Measurements from ENCODE around the gene MARF1. TPM values are rescaled to one million over a fixed set of nuclear protein-coding genes. Genes with fewer than 3 reads are reported as not detected.

Gene MARF1
- total and polyA plus RNA-seq, 9 of the 15 experiments (the other 6 are each of a cell fraction or from before 2014, with no cell fraction given), result 4.7 to 33.2 (median 11.7) TPM

DNA sequence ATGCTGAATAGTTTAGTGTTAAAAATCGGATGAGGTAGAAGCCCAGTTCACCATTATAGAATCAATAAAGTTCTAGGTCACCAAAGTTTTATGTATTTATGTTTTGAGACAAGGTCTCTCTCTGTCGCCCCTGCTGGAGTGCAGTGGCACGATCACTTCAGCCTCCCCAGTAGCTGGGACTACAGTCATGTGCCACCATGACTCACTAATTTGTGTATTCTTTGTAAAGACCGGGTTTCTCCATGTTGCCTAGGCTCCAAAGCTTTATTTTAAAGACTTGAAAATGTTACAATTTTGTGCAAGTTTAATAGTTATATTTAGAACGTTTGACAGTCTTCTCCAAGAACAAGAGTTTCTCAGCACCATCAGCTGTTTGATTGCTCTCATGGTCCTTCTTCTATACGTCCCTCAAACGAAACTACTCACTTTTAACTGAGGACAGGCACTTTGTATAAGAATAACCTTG is 39.2 kb upstream of the MARF1 start (continued):
- TF ChIP-seq, protein P1, sequence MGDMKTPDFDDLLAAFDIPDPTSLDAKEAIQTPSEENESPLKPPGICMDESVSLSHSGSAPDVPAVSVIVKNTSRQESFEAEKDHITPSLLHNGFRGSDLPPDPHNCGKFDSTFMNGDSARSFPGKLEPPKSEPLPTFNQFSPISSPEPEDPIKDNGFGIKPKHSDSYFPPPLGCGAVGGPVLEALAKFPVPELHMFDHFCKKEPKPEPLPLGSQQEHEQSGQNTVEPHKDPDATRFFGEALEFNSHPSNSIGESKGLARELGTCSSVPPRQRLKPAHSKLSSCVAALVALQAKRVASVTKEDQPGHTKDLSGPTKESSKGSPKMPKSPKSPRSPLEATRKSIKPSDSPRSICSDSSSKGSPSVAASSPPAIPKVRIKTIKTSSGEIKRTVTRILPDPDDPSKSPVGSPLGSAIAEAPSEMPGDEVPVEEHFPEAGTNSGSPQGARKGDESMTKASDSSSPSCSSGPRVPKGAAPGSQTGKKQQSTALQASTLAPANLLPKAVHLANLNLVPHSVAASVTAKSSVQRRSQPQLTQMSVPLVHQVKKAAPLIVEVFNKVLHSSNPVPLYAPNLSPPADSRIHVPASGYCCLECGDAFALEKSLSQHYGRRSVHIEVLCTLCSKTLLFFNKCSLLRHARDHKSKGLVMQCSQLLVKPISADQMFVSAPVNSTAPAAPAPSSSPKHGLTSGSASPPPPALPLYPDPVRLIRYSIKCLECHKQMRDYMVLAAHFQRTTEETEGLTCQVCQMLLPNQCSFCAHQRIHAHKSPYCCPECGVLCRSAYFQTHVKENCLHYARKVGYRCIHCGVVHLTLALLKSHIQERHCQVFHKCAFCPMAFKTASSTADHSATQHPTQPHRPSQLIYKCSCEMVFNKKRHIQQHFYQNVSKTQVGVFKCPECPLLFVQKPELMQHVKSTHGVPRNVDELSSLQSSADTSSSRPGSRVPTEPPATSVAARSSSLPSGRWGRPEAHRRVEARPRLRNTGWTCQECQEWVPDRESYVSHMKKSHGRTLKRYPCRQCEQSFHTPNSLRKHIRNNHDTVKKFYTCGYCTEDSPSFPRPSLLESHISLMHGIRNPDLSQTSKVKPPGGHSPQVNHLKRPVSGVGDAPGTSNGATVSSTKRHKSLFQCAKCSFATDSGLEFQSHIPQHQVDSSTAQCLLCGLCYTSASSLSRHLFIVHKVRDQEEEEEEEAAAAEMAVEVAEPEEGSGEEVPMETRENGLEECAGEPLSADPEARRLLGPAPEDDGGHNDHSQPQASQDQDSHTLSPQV (IDR thresholded peaks at IDR 0.05), result peak; percentile 85
- TF ChIP-seq ZNF239 (CRISPR knock-in tag; IDR thresholded peaks at IDR 0.05) (peak; percentile 28; the same call in 1 of the 2 replicates), KLF16 (IDR thresholded peaks at IDR 0.05) (peak; percentile 59; the same call in 1 of the 2 replicates), NFATC3 (IDR thresholded peaks at IDR 0.05) (no peak), TBP (optimal IDR thresholded peaks at IDR 0.05; ENCODE audit: low read depth, low read length) (peak; percentile 52), CREM (IDR thresholded peaks at IDR 0.05; ENCODE audit: low read depth) (peak; percentile 67), ARID3A (IDR thresholded peaks at IDR 0.05; ENCODE audit: borderline replicate concordance, low read depth, low read length) (0 out of 2 replicates have a peak, but pooled peaks have one; percentile 12), ZNF41 (CRISPR knock-in tag; conservative IDR thresholded peaks at IDR 0.05) (0 out of 2 replicates have a peak, but pooled peaks have one; percentile 18), SOX6 (IDR thresholded peaks at IDR 0.05) (peak; percentile 15; the same call in 1 of the 2 replicates), TEAD1 (CRISPR knock-in tag; IDR thresholded peaks at IDR 0.05) (0 out of 4 replicates have a peak, but pooled peaks of 1 of the 2 experiments have one; percentile 21), FOXK2 (conservative IDR thresholded peaks at IDR 0.05 in 1 of 2, IDR thresholded peaks at IDR 0.05 in 1 of 2; ENCODE audit: low read depth in 2 of 2) (peak; percentile 51 to 65; a peak in 3 of 4 replicates), FOXM1 (IDR thresholded peaks at IDR 0.05; ENCODE audit: low read depth) (no peak), FOXM1 (CRISPR knock-in tag; IDR thresholded peaks at IDR 0.05; ENCODE audit: low read depth) (no peak), MAFF (IDR thresholded peaks at IDR 0.05; ENCODE audit: low read length) (peak; percentile 41; the same call in 1 of the 2 replicates), ATF7 (IDR thresholded peaks at IDR 0.05) (peak; percentile 54; the same call in 1 of the 2 replicates), ZNF639 (CRISPR knock-in tag; conservative IDR thresholded peaks at IDR 0.05 in 1 of 2, IDR thresholded peaks at IDR 0.05 in 1 of 2) (peak in 1 of 2 experiments; percentile 78; a peak in 1 of 4 replicates), RB1 (IDR thresholded peaks at IDR 0.05; ENCODE audit: low read depth) (no peak)
- TF ChIP-seq, protein P2, sequence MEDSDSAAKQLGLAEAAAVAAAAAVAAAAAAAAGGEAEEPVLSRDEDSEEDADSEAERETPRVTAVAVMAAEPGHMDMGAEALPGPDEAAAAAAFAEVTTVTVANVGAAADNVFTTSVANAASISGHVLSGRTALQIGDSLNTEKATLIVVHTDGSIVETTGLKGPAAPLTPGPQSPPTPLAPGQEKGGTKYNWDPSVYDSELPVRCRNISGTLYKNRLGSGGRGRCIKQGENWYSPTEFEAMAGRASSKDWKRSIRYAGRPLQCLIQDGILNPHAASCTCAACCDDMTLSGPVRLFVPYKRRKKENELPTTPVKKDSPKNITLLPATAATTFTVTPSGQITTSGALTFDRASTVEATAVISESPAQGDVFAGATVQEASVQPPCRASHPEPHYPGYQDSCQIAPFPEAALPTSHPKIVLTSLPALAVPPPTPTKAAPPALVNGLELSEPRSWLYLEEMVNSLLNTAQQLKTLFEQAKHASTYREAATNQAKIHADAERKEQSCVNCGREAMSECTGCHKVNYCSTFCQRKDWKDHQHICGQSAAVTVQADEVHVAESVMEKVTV (CRISPR knock-in tag; IDR thresholded peaks at IDR 0.05), result peak; percentile 26; the same call in 1 of the 2 replicates
- TF ChIP-seq, protein P3, sequence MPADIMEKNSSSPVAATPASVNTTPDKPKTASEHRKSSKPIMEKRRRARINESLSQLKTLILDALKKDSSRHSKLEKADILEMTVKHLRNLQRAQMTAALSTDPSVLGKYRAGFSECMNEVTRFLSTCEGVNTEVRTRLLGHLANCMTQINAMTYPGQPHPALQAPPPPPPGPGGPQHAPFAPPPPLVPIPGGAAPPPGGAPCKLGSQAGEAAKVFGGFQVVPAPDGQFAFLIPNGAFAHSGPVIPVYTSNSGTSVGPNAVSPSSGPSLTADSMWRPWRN (IDR thresholded peaks at IDR 0.05; ENCODE audit: low read depth), result peak; percentile 35; the same call in 1 of the 2 replicates
